Globus pallidus (tissue), 1 donor: ENCODE results near the gene TEAD1.

Experiments
- DNase-seq: peaks from one replicate; pipeline ENCODE4 v3.0.0-alpha.2; 2015; ENCODE audit warnings: low spot score

The TEAD1 gene

GRCh38 chr11:12764187-12764914, 90.1 kb downstream of the TEAD1 start:
- DNase-seq: no peak

GRCh38 chr11:12765428-12765827, 91.2 kb downstream of the TEAD1 start:
- no peak for DNase-seq

GRCh38 chr11:12767027-12767426, 92.8 kb downstream of the TEAD1 start:
- DNase-seq: no peak

GRCh38 chr11:12767577-12767976, 93.4 kb downstream of the TEAD1 start:
- DNase-seq: no peak

GRCh38 chr11:12768726-12769673, 94.8 kb downstream of the TEAD1 start:
- no peak for DNase-seq

- no peak for DNase-seq
Measured at GRCh38 chr11:12769834-12770345, 95.7 kb downstream of the TEAD1 start.

- no peak for DNase-seq
Measured at GRCh38 chr11:12770435-12770834, 96.2 kb downstream of the TEAD1 start.

GRCh38 chr11:12770966-12771597, 96.9 kb downstream of the TEAD1 start:
- no peak for DNase-seq

GRCh38 chr11:12771875-12772274, 97.7 kb downstream of the TEAD1 start:
- no peak for DNase-seq

GRCh38 chr11:12772324-12772723, 98.1 kb downstream of the TEAD1 start:
- DNase-seq: no peak

- DNase-seq: no peak
Measured at GRCh38 chr11:12773591-12773990, 99.4 kb downstream of the TEAD1 start.

GRCh38 chr11:12775955-12776354, 101.7 kb downstream of the TEAD1 start:
- no peak for DNase-seq

GRCh38 chr11:12777208-12777874, 103.1 kb downstream of the TEAD1 start:
- DNase-seq: no peak

GRCh38 chr11:12778240-12778905, 104.2 kb downstream of the TEAD1 start:
- DNase-seq: no peak

- no peak for DNase-seq
Measured at GRCh38 chr11:12783765-12784164, 109.5 kb downstream of the TEAD1 start.

GRCh38 chr11:12784445-12784844, 110.2 kb downstream of the TEAD1 start:
- DNase-seq: no peak

GRCh38 chr11:12784987-12785386, 110.8 kb downstream of the TEAD1 start:
- no peak for DNase-seq

- no peak for DNase-seq
Measured at GRCh38 chr11:12785901-12786300, 111.7 kb downstream of the TEAD1 start.

- no peak for DNase-seq
Measured at GRCh38 chr11:12786450-12786849, 112.2 kb downstream of the TEAD1 start.

GRCh38 chr11:12786891-12787290, 112.7 kb downstream of the TEAD1 start:
- no peak for DNase-seq

- DNase-seq: no peak
Measured at GRCh38 chr11:12787847-12788246, 113.6 kb downstream of the TEAD1 start.
